WTC11 (cell line): ENCODE measurements around the gene TAF11L2. TPM values are rescaled to one million over a fixed set of nuclear protein-coding genes. Genes with fewer than 3 reads are reported as not detected.
"Not testable (repeated sequence)": the region's sequence is repeated elsewhere in the genome, so short reads cannot be mapped to it uniquely, and the experiment has no call there.

Source experiments
- ATAC-seq: fragments of 200-7000 bp; cut with Tn5 transposase; 2 replicates; pipeline ENCODE4 v1.10.0; 2021; ENCODE audit warnings: mild to moderate bottlenecking, moderate library complexity
- Bru-seq: library from RNA; stranded (reverse); fragments of 400-500 nt; gene quantifications from one replicate; lab custom pipeline; 2021; lab: Mats Ljungman, UMichigan
- CTCF ChIA-PET: fragments of 300-600 bp; sonication (Branson Sonifier 250); formaldehyde crosslinking; loops from one replicate; lab custom pipeline; 2021; ENCODE audit warnings: antibody characterized with exemption; lab: Charles Lee
- POLR2A ChIA-PET: fragments of 350-600 bp; sonication (Branson Sonifier 250); formaldehyde crosslinking; loops from one replicate; lab custom pipeline; 2021; ENCODE audit warnings: antibody characterized with exemption; lab: Charles Lee
- DNase-seq: peaks from one replicate; pipeline ENCODE4 v3.0.0; 2021; ENCODE audit warnings: low spot score
- H3K27ac Mint-ChIP-seq: 2 replicates; pipeline ENCODE4 v1.8.0; 2021; ENCODE audit warnings: mixed read lengths
- H3K27me3 Mint-ChIP-seq: 2 replicates; pipeline ENCODE4 v1.8.0; 2021; ENCODE audit warnings: low read depth, mild to moderate bottlenecking, moderate library complexity, mixed read lengths
- H3K36me3 Mint-ChIP-seq: 2 replicates; pipeline ENCODE4 v1.8.0; 2021; ENCODE audit warnings: mixed read lengths
- H3K4me1 Mint-ChIP-seq: 2 replicates; pipeline ENCODE4 v1.8.0; 2022; ENCODE audit warnings: mixed read lengths
- H3K4me3 Mint-ChIP-seq: 2 replicates; pipeline ENCODE4 v1.8.0; 2021; ENCODE audit warnings: mild to moderate bottlenecking, moderate library complexity, mixed read lengths
- H3K9me3 Mint-ChIP-seq: 2 replicates; pipeline ENCODE4 v1.8.0; 2021; ENCODE audit warnings: mixed read lengths
- ETV6 ChIP-seq: sonication (generic); formaldehyde crosslinking; IDR thresholded peaks from 2 replicates; pipeline ENCODE4 v1.8.1; 2022; ENCODE audit warnings: mild to moderate bottlenecking, missing genetic modification reagents
- FOXJ3 ChIP-seq: sonication (generic); formaldehyde crosslinking; IDR thresholded peaks from 2 replicates; pipeline ENCODE4 v1.9.0; 2021; ENCODE audit warnings: missing genetic modification reagents, mild to moderate bottlenecking, borderline replicate concordance
- GABPB1 ChIP-seq: sonication (generic); formaldehyde crosslinking; IDR thresholded peaks from 2 replicates; pipeline ENCODE4 v1.8.1; 2023; ENCODE audit warnings: mild to moderate bottlenecking, missing genetic modification reagents
- IRF2 ChIP-seq: sonication (generic); formaldehyde crosslinking; IDR thresholded peaks from 2 replicates; pipeline ENCODE4 v1.8.0; 2022; ENCODE audit warnings: low read depth, missing genetic modification reagents, borderline replicate concordance
- MXD4 ChIP-seq: fragments of 250-450 bp; sonication (Bioruptor Pico); IDR thresholded peaks from 2 replicates; pipeline ENCODE4 v1.8.0; 2021; ENCODE audit warnings: mild to moderate bottlenecking, moderate library complexity, borderline replicate concordance
- NFE2L1 ChIP-seq: sonication (generic); formaldehyde crosslinking; IDR thresholded peaks from 2 replicates; pipeline ENCODE4 v1.8.1; 2023; ENCODE audit warnings: missing genetic modification reagents
- PRRX2 ChIP-seq: fragments of 250-450 bp; sonication (Bioruptor Pico); IDR thresholded peaks from 2 replicates; pipeline ENCODE4 v1.8.0; 2021; ENCODE audit warnings: mild to moderate bottlenecking
- TEAD1 ChIP-seq: sonication (generic); formaldehyde crosslinking; IDR thresholded peaks from 2 replicates; pipeline ENCODE4 v1.8.0; 2022; ENCODE audit warnings: mild to moderate bottlenecking, missing genetic modification reagents
- TEAD4 ChIP-seq: sonication (generic); formaldehyde crosslinking; IDR thresholded peaks from 2 replicates; pipeline ENCODE4 v1.8.0; 2022; ENCODE audit warnings: mild to moderate bottlenecking, missing genetic modification reagents
- ZNF396 ChIP-seq: fragments of 250-450 bp; sonication (Bioruptor Pico); IDR thresholded peaks from 2 replicates; pipeline ENCODE4 v1.8.0; 2021; ENCODE audit warnings: mild to moderate bottlenecking, moderate library complexity, borderline replicate concordance
- ZNF416 ChIP-seq: fragments of 250-450 bp; sonication (Bioruptor Pico); IDR thresholded peaks from 2 replicates; pipeline ENCODE4 v1.9.0; 2021; ENCODE audit warnings: mild to moderate bottlenecking, inconsistent platforms
- long read RNA-seq, 3 experiments: library from RNA in 1 of 3; library from capped mRNA in 1 of 3; library from polyadenylated mRNA in 1 of 3; unstranded in 2 of 3; stranded (forward) in 1 of 3; transcript quantifications; one replicate each; pipeline ENCODE4 v2.0.0, GENCODE V29; 2021
- total RNA-seq: library from RNA; stranded (reverse); gene quantifications from 3 replicates; pipeline ENCODE4 v1.2.3, GENCODE V29; 2021
- TF ChIP-seq, protein P1 (sequence below): fragments of 250-450 bp; sonication (Bioruptor Pico); IDR thresholded peaks from 2 replicates; pipeline ENCODE4 v1.9.0; 2021; ENCODE audit warnings: mild to moderate bottlenecking, borderline replicate concordance
- TF ChIP-seq, protein P2 (sequence below): fragments of 200-600 bp; IDR thresholded peaks from 2 replicates; pipeline ENCODE4 v1.8.0; 2022; ENCODE audit warnings: antibody characterized with exemption
- TF ChIP-seq, protein P3 (sequence below): sonication (generic); formaldehyde crosslinking; IDR thresholded peaks from 2 replicates; pipeline ENCODE4 v1.8.1; 2023; ENCODE audit warnings: mild to moderate bottlenecking, missing genetic modification reagents, borderline replicate concordance
- TF ChIP-seq, protein P4 (sequence below): sonication (generic); formaldehyde crosslinking; conservative IDR thresholded peaks from 2 replicates; pipeline ENCODE4 v1.8.1; 2023; ENCODE audit warnings: mild to moderate bottlenecking, low read depth, missing genetic modification reagents, moderate library complexity
- TF ChIP-seq, protein P5 (sequence below): sonication (generic); formaldehyde crosslinking; IDR thresholded peaks from 2 replicates; pipeline ENCODE4 v1.8.0; 2023; ENCODE audit warnings: mild to moderate bottlenecking, missing genetic modification reagents

Gene TAF11L2
- not detected in 3 replicates for total RNA-seq
- Bru-seq, nascent RNA, result not detected
- long read RNA-seq, experiment 1, result 0 reads
- long read RNA-seq, experiment 2, result 0 reads
- long read RNA-seq, experiment 3, result 0 reads

DNA sequence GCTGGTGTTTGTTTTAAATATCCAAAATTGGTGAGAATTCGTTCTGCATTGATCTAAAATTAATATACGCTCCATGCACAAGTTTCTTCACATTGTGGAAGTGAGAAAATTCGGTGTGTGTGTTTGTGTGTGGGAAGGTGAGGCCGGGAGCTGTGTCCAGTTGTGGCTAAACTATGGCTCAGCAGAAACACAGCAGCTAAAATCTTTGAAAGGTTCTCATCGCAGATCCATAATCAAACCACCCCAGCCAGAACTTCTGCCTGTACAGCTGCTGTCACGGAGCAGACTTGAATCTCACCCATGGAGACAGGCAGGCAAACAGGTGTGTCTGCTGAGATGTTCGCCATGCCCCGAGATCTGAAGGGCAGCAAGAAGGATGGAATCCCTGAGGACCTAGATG, at the start of gene TAF11L2:
TSS of gene TAF11L2 (plus strand) at position 301 of the 400 bp plus-strand sequence.
- H3K9me3 Mint-ChIP-seq, H3K27ac Mint-ChIP-seq, DNase-seq, POLR2A ChIA-PET, CTCF ChIA-PET, H3K27me3 Mint-ChIP-seq, H3K4me1 Mint-ChIP-seq, H3K36me3 Mint-ChIP-seq, H3K4me3 Mint-ChIP-seq, ATAC-seq: not testable (repeated sequence)

DNA sequence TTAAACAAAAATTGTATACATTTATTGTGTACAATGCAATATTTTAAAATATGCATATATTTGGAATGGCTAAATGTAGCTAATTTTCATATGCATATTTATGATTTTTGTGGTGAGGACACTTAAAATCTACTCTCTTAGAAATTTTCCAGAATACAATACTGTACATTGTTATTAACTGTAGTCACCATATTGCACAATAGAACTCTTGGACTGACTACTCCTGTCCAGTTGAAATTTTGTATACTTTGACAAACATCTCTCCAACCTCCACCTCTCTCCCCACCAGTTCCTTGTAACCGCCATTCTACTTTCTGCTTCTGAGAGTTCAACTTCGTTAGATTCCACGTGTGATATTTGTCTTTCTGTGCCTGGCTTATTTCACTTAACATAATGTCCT, 49.2 kb upstream of the TAF11L2 start:
- peaks cover 8% of the 10 kb centered on the region for H3K9me3 Mint-ChIP-seq
- no peak for ATAC-seq
- ChIA-PET CTCF (no interaction called here), POLR2A (no interaction called here)
- no peaks in the 10 kb centered on the region for H3K27me3 Mint-ChIP-seq
- no peak overlapping the region for H3K27ac Mint-ChIP-seq
- TF ChIP-seq, protein P1, sequence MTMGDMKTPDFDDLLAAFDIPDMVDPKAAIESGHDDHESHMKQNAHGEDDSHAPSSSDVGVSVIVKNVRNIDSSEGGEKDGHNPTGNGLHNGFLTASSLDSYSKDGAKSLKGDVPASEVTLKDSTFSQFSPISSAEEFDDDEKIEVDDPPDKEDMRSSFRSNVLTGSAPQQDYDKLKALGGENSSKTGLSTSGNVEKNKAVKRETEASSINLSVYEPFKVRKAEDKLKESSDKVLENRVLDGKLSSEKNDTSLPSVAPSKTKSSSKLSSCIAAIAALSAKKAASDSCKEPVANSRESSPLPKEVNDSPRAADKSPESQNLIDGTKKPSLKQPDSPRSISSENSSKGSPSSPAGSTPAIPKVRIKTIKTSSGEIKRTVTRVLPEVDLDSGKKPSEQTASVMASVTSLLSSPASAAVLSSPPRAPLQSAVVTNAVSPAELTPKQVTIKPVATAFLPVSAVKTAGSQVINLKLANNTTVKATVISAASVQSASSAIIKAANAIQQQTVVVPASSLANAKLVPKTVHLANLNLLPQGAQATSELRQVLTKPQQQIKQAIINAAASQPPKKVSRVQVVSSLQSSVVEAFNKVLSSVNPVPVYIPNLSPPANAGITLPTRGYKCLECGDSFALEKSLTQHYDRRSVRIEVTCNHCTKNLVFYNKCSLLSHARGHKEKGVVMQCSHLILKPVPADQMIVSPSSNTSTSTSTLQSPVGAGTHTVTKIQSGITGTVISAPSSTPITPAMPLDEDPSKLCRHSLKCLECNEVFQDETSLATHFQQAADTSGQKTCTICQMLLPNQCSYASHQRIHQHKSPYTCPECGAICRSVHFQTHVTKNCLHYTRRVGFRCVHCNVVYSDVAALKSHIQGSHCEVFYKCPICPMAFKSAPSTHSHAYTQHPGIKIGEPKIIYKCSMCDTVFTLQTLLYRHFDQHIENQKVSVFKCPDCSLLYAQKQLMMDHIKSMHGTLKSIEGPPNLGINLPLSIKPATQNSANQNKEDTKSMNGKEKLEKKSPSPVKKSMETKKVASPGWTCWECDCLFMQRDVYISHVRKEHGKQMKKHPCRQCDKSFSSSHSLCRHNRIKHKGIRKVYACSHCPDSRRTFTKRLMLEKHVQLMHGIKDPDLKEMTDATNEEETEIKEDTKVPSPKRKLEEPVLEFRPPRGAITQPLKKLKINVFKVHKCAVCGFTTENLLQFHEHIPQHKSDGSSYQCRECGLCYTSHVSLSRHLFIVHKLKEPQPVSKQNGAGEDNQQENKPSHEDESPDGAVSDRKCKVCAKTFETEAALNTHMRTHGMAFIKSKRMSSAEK (CRISPR knock-in tag), result no peak
- TF ChIP-seq, protein P2, sequence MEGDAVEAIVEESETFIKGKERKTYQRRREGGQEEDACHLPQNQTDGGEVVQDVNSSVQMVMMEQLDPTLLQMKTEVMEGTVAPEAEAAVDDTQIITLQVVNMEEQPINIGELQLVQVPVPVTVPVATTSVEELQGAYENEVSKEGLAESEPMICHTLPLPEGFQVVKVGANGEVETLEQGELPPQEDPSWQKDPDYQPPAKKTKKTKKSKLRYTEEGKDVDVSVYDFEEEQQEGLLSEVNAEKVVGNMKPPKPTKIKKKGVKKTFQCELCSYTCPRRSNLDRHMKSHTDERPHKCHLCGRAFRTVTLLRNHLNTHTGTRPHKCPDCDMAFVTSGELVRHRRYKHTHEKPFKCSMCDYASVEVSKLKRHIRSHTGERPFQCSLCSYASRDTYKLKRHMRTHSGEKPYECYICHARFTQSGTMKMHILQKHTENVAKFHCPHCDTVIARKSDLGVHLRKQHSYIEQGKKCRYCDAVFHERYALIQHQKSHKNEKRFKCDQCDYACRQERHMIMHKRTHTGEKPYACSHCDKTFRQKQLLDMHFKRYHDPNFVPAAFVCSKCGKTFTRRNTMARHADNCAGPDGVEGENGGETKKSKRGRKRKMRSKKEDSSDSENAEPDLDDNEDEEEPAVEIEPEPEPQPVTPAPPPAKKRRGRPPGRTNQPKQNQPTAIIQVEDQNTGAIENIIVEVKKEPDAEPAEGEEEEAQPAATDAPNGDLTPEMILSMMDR, result no peak
- TF ChIP-seq ZNF396 (CRISPR knock-in tag) (no peak), TEAD1 (no peak), IRF2 (CRISPR knock-in tag) (no peak), ETV6 (CRISPR knock-in tag) (no peak), PRRX2 (CRISPR knock-in tag) (no peak), NFE2L1 (no peak), FOXJ3 (CRISPR knock-in tag) (no peak), GABPB1 (CRISPR knock-in tag) (no peak)
- TF ChIP-seq, protein P3, sequence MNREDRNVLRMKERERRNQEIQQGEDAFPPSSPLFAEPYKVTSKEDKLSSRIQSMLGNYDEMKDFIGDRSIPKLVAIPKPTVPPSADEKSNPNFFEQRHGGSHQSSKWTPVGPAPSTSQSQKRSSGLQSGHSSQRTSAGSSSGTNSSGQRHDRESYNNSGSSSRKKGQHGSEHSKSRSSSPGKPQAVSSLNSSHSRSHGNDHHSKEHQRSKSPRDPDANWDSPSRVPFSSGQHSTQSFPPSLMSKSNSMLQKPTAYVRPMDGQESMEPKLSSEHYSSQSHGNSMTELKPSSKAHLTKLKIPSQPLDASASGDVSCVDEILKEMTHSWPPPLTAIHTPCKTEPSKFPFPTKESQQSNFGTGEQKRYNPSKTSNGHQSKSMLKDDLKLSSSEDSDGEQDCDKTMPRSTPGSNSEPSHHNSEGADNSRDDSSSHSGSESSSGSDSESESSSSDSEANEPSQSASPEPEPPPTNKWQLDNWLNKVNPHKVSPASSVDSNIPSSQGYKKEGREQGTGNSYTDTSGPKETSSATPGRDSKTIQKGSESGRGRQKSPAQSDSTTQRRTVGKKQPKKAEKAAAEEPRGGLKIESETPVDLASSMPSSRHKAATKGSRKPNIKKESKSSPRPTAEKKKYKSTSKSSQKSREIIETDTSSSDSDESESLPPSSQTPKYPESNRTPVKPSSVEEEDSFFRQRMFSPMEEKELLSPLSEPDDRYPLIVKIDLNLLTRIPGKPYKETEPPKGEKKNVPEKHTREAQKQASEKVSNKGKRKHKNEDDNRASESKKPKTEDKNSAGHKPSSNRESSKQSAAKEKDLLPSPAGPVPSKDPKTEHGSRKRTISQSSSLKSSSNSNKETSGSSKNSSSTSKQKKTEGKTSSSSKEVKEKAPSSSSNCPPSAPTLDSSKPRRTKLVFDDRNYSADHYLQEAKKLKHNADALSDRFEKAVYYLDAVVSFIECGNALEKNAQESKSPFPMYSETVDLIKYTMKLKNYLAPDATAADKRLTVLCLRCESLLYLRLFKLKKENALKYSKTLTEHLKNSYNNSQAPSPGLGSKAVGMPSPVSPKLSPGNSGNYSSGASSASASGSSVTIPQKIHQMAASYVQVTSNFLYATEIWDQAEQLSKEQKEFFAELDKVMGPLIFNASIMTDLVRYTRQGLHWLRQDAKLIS (CRISPR knock-in tag), result no peak
- H3K4me3 Mint-ChIP-seq, result no peak overlapping the region
- no peak for DNase-seq
- peaks cover 2% of the 10 kb centered on the region for H3K4me1 Mint-ChIP-seq
- H3K36me3 Mint-ChIP-seq, result no peaks in the 10 kb centered on the region

DNA sequence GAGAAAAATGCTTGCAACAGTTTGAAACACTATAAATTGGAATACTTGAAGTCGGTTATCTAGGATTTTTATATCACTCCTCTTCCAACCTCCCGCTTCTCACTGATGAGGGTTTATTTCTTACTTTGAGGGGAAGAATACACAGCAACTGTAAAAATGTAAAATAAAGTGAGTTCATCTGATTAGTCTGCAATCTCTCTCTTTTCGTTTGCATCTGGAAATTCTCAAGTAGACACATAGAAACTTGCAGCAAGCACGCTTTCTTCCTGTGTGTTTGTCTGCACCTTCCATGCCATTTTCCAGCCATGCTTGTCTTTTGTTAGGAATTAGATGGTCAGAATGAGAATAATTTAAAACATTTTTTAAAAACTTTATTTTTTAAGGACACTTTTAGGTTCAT, 45.1 kb upstream of the TAF11L2 start:
- no peaks in the 10 kb centered on the region for H3K4me1 Mint-ChIP-seq
- peaks cover 13% of the 10 kb centered on the region for H3K9me3 Mint-ChIP-seq
- H3K36me3 Mint-ChIP-seq, result no peaks in the 10 kb centered on the region
- no peaks in the 10 kb centered on the region; the same call in 1 of the 2 replicates for H3K27me3 Mint-ChIP-seq
- no peak overlapping the region for H3K27ac Mint-ChIP-seq
- ChIA-PET POLR2A (no interaction called here), CTCF (no interaction called here)
- ATAC-seq (no peak), DNase-seq (no peak)
- no peak overlapping the region for H3K4me3 Mint-ChIP-seq
- TF ChIP-seq, protein P4, sequence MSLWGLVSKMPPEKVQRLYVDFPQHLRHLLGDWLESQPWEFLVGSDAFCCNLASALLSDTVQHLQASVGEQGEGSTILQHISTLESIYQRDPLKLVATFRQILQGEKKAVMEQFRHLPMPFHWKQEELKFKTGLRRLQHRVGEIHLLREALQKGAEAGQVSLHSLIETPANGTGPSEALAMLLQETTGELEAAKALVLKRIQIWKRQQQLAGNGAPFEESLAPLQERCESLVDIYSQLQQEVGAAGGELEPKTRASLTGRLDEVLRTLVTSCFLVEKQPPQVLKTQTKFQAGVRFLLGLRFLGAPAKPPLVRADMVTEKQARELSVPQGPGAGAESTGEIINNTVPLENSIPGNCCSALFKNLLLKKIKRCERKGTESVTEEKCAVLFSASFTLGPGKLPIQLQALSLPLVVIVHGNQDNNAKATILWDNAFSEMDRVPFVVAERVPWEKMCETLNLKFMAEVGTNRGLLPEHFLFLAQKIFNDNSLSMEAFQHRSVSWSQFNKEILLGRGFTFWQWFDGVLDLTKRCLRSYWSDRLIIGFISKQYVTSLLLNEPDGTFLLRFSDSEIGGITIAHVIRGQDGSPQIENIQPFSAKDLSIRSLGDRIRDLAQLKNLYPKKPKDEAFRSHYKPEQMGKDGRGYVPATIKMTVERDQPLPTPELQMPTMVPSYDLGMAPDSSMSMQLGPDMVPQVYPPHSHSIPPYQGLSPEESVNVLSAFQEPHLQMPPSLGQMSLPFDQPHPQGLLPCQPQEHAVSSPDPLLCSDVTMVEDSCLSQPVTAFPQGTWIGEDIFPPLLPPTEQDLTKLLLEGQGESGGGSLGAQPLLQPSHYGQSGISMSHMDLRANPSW (CRISPR knock-in tag), result no peak
- TF ChIP-seq TEAD4 (CRISPR knock-in tag), result no peak
- TF ChIP-seq, protein P5, sequence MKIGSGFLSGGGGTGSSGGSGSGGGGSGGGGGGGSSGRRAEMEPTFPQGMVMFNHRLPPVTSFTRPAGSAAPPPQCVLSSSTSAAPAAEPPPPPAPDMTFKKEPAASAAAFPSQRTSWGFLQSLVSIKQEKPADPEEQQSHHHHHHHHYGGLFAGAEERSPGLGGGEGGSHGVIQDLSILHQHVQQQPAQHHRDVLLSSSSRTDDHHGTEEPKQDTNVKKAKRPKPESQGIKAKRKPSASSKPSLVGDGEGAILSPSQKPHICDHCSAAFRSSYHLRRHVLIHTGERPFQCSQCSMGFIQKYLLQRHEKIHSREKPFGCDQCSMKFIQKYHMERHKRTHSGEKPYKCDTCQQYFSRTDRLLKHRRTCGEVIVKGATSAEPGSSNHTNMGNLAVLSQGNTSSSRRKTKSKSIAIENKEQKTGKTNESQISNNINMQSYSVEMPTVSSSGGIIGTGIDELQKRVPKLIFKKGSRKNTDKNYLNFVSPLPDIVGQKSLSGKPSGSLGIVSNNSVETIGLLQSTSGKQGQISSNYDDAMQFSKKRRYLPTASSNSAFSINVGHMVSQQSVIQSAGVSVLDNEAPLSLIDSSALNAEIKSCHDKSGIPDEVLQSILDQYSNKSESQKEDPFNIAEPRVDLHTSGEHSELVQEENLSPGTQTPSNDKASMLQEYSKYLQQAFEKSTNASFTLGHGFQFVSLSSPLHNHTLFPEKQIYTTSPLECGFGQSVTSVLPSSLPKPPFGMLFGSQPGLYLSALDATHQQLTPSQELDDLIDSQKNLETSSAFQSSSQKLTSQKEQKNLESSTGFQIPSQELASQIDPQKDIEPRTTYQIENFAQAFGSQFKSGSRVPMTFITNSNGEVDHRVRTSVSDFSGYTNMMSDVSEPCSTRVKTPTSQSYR (CRISPR knock-in tag), result no peak
- TF ChIP-seq MXD4, result no peak
- no peak for TF ChIP-seq ZNF396 (CRISPR knock-in tag)
- TF ChIP-seq ZNF416 (CRISPR knock-in tag), result no peak
